ENCODE data around the gene CHRNB1. TPM values are rescaled to one million over a fixed set of nuclear protein-coding genes. Genes with fewer than 3 reads are reported as not detected.
A peak's percentile ranks its signal among the peaks of the same experiment; 100 is the strongest.

The CHRNB1 gene
- total RNA-seq, 2 experiments from 2014 or later = 11.5 to 11.7 TPM

DNA sequence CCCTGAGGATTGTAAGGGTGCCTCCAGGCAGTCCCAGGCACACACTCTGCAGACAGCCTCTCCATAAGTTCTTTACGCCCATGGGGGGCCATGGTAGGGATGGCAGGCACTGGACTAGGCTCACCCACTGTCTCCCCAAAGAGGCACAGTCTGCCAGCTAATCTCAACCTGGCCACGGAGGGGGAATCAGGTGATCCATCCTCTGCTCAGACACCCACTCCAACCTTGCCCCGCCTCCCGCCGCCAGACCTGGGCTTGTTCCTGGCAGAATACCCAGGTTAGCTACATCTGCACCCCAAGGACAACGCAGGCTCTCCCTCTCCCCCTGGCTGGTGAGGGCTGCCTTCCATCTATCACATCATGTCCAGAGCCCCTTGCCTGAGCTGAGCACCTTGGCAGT is 36.0 kb upstream of the CHRNB1 start:
- H3K9me3 Mint-ChIP-seq = no peaks in the 10 kb centered on the region
- peak overlapping the region; percentile 31 for H3K27ac Mint-ChIP-seq
- ATAC-seq (no peak), DNase-seq (peak; percentile 25)
- peak overlapping the region; percentile 41 for H3K4me3 Mint-ChIP-seq
- ChIA-PET CTCF (no interaction called here), POLR2A (interaction anchor here (1.1 to 1.4 kb wide), 3 partner anchors 10 to 28 kb away, joined by 3 to 4 read pairs (median 4); partner anchors contain the start of gene SPEM2)
- intact Hi-C loops (cut with micrococcal nuclease) = no loop called here
- no peaks in the 10 kb centered on the region for H3K36me3 Mint-ChIP-seq (ENCODE audit: low read depth)
- no peak for TF ChIP-seq CTCF (IDR thresholded peaks at IDR 0.05)
- H3K4me1 Mint-ChIP-seq (ENCODE audit: low read depth) = peaks cover 9% of the 10 kb centered on the region
- peaks cover 2% of the 10 kb centered on the region for H3K27me3 Mint-ChIP-seq

GRCh38 chr17:7409716-7410115 is 35.1 kb upstream of the CHRNB1 start:
- Mint-ChIP-seq H3K9me3 (no peaks in the 10 kb centered on the region), H3K27ac (no peak overlapping the region), H3K4me1 (ENCODE audit: low read depth) (peaks cover 9% of the 10 kb centered on the region), H3K27me3 (peaks cover 2% of the 10 kb centered on the region), H3K4me3 (no peak overlapping the region), H3K36me3 (ENCODE audit: low read depth) (no peaks in the 10 kb centered on the region)
- ChIA-PET POLR2A (interaction anchor here (1.1 to 1.4 kb wide), 3 partner anchors 9 to 27 kb away, joined by 3 to 4 read pairs (median 4); partner anchors contain the start of gene SPEM2), CTCF (no interaction called here)
- intact Hi-C loops (cut with micrococcal nuclease) = no loop called here
- no peak for ATAC-seq
- TF ChIP-seq CTCF (IDR thresholded peaks at IDR 0.05) = no peak
- DNase-seq = no peak

- no peak for TF ChIP-seq CTCF (IDR thresholded peaks at IDR 0.05)
- CTCF ChIA-PET = no interaction called here
- intact Hi-C loops (cut with micrococcal nuclease) = no loop called here
- Mint-ChIP-seq H3K4me3 (no peak overlapping the region), H3K36me3 (ENCODE audit: low read depth) (no peaks in the 10 kb centered on the region), H3K27ac (no peak overlapping the region), H3K4me1 (ENCODE audit: low read depth) (peaks cover 6% of the 10 kb centered on the region), H3K27me3 (peaks cover 2% of the 10 kb centered on the region), H3K9me3 (no peaks in the 10 kb centered on the region)
- POLR2A ChIA-PET = interaction anchor here (0.6 kb wide), 1 partner anchor 15 kb away, joined by 3 read pairs; the partner anchor contains the start of gene SPEM2
- DNase-seq = no peak
- ATAC-seq = no peak
These were observed 34.0 kb upstream of the CHRNB1 start for GRCh38 chr17:7410634-7411426.

GRCh38 chr17:7411427-7411750 is 33.5 kb upstream of the CHRNB1 start:
- Mint-ChIP-seq H3K4me3 (no peak overlapping the region), H3K27me3 (no peaks in the 10 kb centered on the region), H3K9me3 (no peaks in the 10 kb centered on the region), H3K4me1 (ENCODE audit: low read depth) (peaks cover 4% of the 10 kb centered on the region), H3K27ac (no peak overlapping the region), H3K36me3 (ENCODE audit: low read depth) (no peaks in the 10 kb centered on the region)
- DNase-seq (no peak), ATAC-seq (no peak)
- intact Hi-C loops (cut with micrococcal nuclease) = no loop called here
- POLR2A ChIA-PET = interaction anchor here (0.6 kb wide), 1 partner anchor 14 kb away, joined by 3 read pairs; the partner anchor contains the start of gene SPEM2
- CTCF ChIA-PET = no interaction called here
- TF ChIP-seq CTCF (IDR thresholded peaks at IDR 0.05) = no peak

DNA sequence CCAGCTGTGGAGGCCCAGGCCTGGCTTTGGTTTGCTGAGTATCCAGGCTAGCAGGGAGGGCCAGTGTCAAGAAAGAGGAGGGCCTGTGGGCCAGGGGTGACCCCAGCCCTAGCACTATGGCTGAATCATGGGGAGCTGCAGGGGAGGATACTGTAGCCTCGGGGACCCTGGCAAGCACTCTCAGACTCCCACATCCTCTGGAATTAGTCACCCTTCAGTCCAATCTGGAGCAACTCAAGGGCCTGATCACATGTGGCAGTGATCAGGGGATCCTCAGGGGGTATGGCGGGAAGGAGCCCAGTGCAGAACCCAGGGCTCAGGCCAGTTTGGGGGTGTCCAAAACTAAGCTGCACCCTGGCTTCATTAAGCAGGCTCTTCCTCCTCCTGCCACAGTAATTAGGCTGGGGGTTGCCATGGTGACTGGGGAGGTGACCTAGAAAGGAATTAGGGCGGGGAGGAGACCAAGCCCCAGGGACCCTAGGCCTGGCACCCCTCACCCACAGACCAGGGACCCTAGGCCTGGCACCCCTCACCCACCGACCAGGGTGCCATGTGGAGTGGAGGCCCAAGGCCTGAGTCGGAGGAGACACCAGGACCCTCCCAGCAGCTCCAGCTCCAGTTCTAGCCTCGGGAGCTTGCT is 31.4 kb upstream of the CHRNB1 start:
- ATAC-seq = peak; percentile 27
- intact Hi-C loops (cut with micrococcal nuclease) = no loop called here
- CTCF ChIA-PET = interaction anchor here (1.0 kb wide), 1 partner anchor 16 kb away, joined by 4 read pairs; no protein-coding TSS in a partner anchor

More for the DNA sequence above, 31.4 kb upstream of the CHRNB1 start:
- no peak for TF ChIP-seq CTCF (IDR thresholded peaks at IDR 0.05)
- Mint-ChIP-seq H3K27me3 (no peaks in the 10 kb centered on the region), H3K4me1 (ENCODE audit: low read depth) (peaks cover 4% of the 10 kb centered on the region), H3K36me3 (ENCODE audit: low read depth) (no peaks in the 10 kb centered on the region), H3K27ac (no peak overlapping the region), H3K9me3 (no peaks in the 10 kb centered on the region), H3K4me3 (no peak overlapping the region)
- no peak for DNase-seq
- POLR2A ChIA-PET = interaction anchor here (0.8 to 1.8 kb wide), 2 partner anchors 11 to 22 kb away, joined by 3 to 6 read pairs; partner anchors contain the start of gene TMEM102

All from activated CD8-positive, alpha-beta T cell treated with anti-CD3 and anti-CD28 coated beads for 36 hours (primary cell).